Right lobe of liver (tissue), 6 donors: ENCODE results near the gene NEUROG2. TPM values are rescaled to one million over a fixed set of nuclear protein-coding genes. Genes with fewer than 3 reads are reported as not detected.

Source experiments
- ATAC-seq, 4 donors: fragments of 200-7000 bp; cut with Tn5 transposase; one replicate each; pipeline ENCODE4 v1.9.1; 2020; ENCODE audit warnings: mild to moderate bottlenecking in 4 of 4, moderate library complexity in 4 of 4
- DNase-seq, 3 donors: peaks; one replicate each; pipeline ENCODE4 v3.0.0-alpha.2; 2020
- H3K27ac ChIP-seq, 3 donors: fragments of 200-600 bp; one replicate each; pipeline ENCODE4 v1.8.0; 2022
- H3K27me3 ChIP-seq, 2 donors: fragments of 200-600 bp; one replicate each; pipeline ENCODE4 v1.8.0; 2022
- H3K36me3 ChIP-seq, 4 donors: fragments of 200-600 bp; sonication (generic) in 1 of 4; one replicate each; pipeline versions ENCODE4 v1.5.1 to v1.8.0; 2017 to 2022; ENCODE audit warnings: control low read depth in 1 of 4
- H3K4me1 ChIP-seq, 4 donors: fragments of 200-600 bp; sonication (generic) in 1 of 4; one replicate each; pipeline versions ENCODE4 v1.5.1 to v1.8.0; 2017 to 2022; ENCODE audit warnings: control low read depth in 1 of 4
- H3K4me3 ChIP-seq, 3 donors: fragments of 200-600 bp; one replicate each; pipeline ENCODE4 v1.8.0; 2022
- H3K9me3 ChIP-seq, 4 donors: fragments of 200-600 bp; sonication (generic) in 1 of 4; one replicate each; pipeline versions ENCODE4 v1.5.1 to v1.8.0; 2017 to 2022; ENCODE audit warnings: control low read depth in 1 of 4
- CTCF ChIP-seq, 4 donors: fragments of 200-600 bp in 3 of 4; fragments of 450-650 bp in 1 of 4; IDR thresholded peaks; one replicate each; pipeline versions ENCODE4 v1.5.1 to v1.8.0; 2016 to 2022; ENCODE audit warnings: antibody characterized with exemption in 4 of 4, mild to moderate bottlenecking in 2 of 4
- POLR2A ChIP-seq: fragments of 450-650 bp; IDR thresholded peaks from one replicate; pipeline ENCODE4 v1.6.1; 2017; ENCODE audit warnings: antibody characterized with exemption, mild to moderate bottlenecking
- WGBS: methylation state at CpG from one replicate; pipeline ENCODE4 v1.1.6; 2018; ENCODE audit warnings: low coverage, low lambda C conversion rate; ENCODE audit not compliant: insufficient coverage; ENCODE audit errors: missing lambda C conversion rate; 5-methylcytosine and 5-hydroxymethylcytosine counted together
- intact Hi-C, 2 donors: fragments of 100-400 bp; cut with DNase I; formaldehyde crosslinking; loops; one replicate each; pipeline versions ENCODE4 v1.11.2 to v1.14.1; 2022
- total RNA-seq, 6 experiments: library from RNA; depleted of rRNA in 2 of 6; stranded (reverse); fragments of >200 nt in 2 of 6; fragmentation: NEBNext Ultra II Directional in 3 of 6; extraction: Animal tissue kit (Norgen Biotek cat#: 25700) in 3 of 6; gene quantifications; one replicate each; pipeline versions ENCODE4 v1.1.0 to v1.2.4, GENCODE V29; 2016 to 2023
- donor health status: DM: no; HTN: yes; CAD: no.
- donor health status: DM: no; HTN: no; CAD: no.
- donor health status: DM: no; HTN: no; CAD: no.
- donor health status: DM: no; HTN: yes; CAD: no.
- donor health status: DM: no; HTN: yes; CAD: no.

Gene NEUROG2
- total RNA-seq, 6 experiments from 2014 or later: not detected

- H3K27me3 ChIP-seq: no peaks in the 10 kb centered on the region
- ATAC-seq (no peak), DNase-seq (no peak)
- H3K4me1 ChIP-seq: no peaks in the 10 kb centered on the region
- intact Hi-C loops: no loop called here
- no peak overlapping the region for H3K27ac ChIP-seq
- no peak for TF ChIP-seq POLR2A
- TF ChIP-seq CTCF (IDR thresholded peaks at IDR 0.05): no peak
- H3K9me3 ChIP-seq: no peaks in the 10 kb centered on the region
- 88% methylated on average over 2 of the region's 2 CpGs for WGBS
- no peak overlapping the region for H3K4me3 ChIP-seq
- no peaks in the 10 kb centered on the region for H3K36me3 ChIP-seq
These were observed 20.1 kb upstream of the NEUROG2 start for GRCh38 chr4:112536123-112536522.

GRCh38 chr4:112532267-112532666 lies 16.3 kb upstream of the NEUROG2 start:
- Histone ChIP-seq H3K36me3 (no peaks in the 10 kb centered on the region), H3K4me1 (no peaks in the 10 kb centered on the region), H3K9me3 (no peaks in the 10 kb centered on the region), H3K27me3 (no peaks in the 10 kb centered on the region), H3K27ac (no peak overlapping the region), H3K4me3 (no peak overlapping the region)
- intact Hi-C loops: no loop called here
- ATAC-seq: no peak
- 67% methylated on average over 3 of the region's 3 CpGs for WGBS
- DNase-seq: no peak
- TF ChIP-seq POLR2A (no peak), CTCF (IDR thresholded peaks at IDR 0.05) (no peak)

- 29% methylated on average over 1 of the region's 1 CpG for WGBS
These were observed 15.2 kb upstream of the NEUROG2 start for GRCh38 chr4:112531146-112531545.

GRCh38 chr4:112526061-112526460 lies 10.1 kb upstream of the NEUROG2 start:
- H3K36me3 ChIP-seq: no peaks in the 10 kb centered on the region

More at GRCh38 chr4:112531146-112531545, 15.2 kb upstream of the NEUROG2 start:
- no peak for DNase-seq
- no peaks in the 10 kb centered on the region for H3K27me3 ChIP-seq
- ATAC-seq: no peak
- intact Hi-C loops: no loop called here
- no peaks in the 10 kb centered on the region for H3K4me1 ChIP-seq
- no peak overlapping the region for H3K4me3 ChIP-seq
- H3K36me3 ChIP-seq: no peaks in the 10 kb centered on the region
- H3K9me3 ChIP-seq: no peaks in the 10 kb centered on the region
- H3K27ac ChIP-seq: no peak overlapping the region
- no peak for TF ChIP-seq CTCF (IDR thresholded peaks at IDR 0.05)

More at GRCh38 chr4:112526061-112526460, 10.1 kb upstream of the NEUROG2 start:
- ATAC-seq (no peak), DNase-seq (no peak)
- 71% methylated on average over 1 of the region's 1 CpG for WGBS
- intact Hi-C loops: loop anchor here in 1 of 2 donors (10.0 kb wide), 1 partner anchor 201 kb away; no protein-coding TSS in a partner anchor
- Histone ChIP-seq H3K4me1 (peaks cover 0 to 20% (median 0%) of the 10 kb centered on the region in 4 donors), H3K27me3 (peaks cover 10 to 15% of the 10 kb centered on the region in 2 donors), H3K27ac (no peak overlapping the region), H3K4me3 (no peak overlapping the region), H3K9me3 (no peaks in the 10 kb centered on the region)
- TF ChIP-seq CTCF (IDR thresholded peaks at IDR 0.05): no peak
